Measurements from ENCODE around the gene ILF2.

DNA sequence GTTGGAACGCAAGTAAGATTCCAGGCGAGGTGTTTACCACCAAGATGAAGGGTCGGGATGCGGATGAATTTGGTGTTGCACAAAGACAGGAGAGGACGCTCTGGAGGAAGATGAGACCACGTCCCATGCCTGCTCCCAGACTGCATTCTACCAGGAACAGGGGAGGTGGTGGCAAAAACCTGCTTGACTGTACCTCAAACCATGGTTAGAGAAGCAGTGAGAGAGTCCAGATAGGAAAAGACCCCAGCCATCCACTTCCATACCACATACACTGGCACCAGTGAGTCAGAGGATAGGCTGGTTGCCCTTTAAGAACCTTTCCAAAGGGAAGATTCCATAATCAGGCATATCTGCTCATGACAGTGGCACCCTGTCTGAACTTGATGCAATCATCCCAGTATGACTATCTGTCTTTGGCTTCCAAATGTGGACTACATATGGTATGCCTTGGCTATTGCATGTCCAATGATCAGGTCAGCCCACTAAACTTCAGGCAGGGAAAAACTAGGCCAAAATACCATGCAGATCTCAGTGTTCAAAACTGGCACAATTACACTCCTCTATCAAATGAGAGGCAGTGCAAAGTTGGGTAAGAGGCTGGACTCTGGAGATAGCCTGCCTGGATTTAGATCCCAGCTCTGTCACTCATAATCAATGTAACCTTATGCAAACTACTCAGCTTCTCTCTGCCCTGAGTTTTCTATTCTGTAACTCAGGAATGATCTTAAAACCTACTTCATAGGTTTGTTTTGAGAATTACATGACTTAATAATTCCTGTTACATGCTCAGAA lies 28.3 kb upstream of the ILF2 start:
- no peak for TF ChIP-seq REXO4 (CRISPR knock-in tag; IDR thresholded peaks at IDR 0.05; ENCODE audit: borderline replicate concordance)
- TF ChIP-seq ZBTB25 (CRISPR knock-in tag; IDR thresholded peaks at IDR 0.05): no peak
- TF ChIP-seq SP2 (CRISPR knock-in tag; IDR thresholded peaks at IDR 0.05): no peak
- TF ChIP-seq ZNF296 (CRISPR knock-in tag; conservative IDR thresholded peaks at IDR 0.05): no peak
- TF ChIP-seq TCF12 (IDR thresholded peaks at IDR 0.05): no peak
- no peak for TF ChIP-seq TCF12 (CRISPR knock-in tag; IDR thresholded peaks at IDR 0.05)
- no peak for TF ChIP-seq HDAC2 (CRISPR knock-in tag; IDR thresholded peaks at IDR 0.05)
- TF ChIP-seq POLR2A (IDR thresholded peaks at IDR 0.05; ENCODE audit: insufficient read depth in 1 of 2, low read depth in 2 of 2, low read length in 2 of 2): no peak
- no peak for TF ChIP-seq PTBP1 (IDR thresholded peaks at IDR 0.05; ENCODE audit: low read depth, low read length, poor library complexity, severe bottlenecking)
- no peak for TF ChIP-seq TBL1XR1 (IDR thresholded peaks at IDR 0.05; ENCODE audit: borderline replicate concordance, low read length, partially characterized antibody)
- TF ChIP-seq, protein P1, sequence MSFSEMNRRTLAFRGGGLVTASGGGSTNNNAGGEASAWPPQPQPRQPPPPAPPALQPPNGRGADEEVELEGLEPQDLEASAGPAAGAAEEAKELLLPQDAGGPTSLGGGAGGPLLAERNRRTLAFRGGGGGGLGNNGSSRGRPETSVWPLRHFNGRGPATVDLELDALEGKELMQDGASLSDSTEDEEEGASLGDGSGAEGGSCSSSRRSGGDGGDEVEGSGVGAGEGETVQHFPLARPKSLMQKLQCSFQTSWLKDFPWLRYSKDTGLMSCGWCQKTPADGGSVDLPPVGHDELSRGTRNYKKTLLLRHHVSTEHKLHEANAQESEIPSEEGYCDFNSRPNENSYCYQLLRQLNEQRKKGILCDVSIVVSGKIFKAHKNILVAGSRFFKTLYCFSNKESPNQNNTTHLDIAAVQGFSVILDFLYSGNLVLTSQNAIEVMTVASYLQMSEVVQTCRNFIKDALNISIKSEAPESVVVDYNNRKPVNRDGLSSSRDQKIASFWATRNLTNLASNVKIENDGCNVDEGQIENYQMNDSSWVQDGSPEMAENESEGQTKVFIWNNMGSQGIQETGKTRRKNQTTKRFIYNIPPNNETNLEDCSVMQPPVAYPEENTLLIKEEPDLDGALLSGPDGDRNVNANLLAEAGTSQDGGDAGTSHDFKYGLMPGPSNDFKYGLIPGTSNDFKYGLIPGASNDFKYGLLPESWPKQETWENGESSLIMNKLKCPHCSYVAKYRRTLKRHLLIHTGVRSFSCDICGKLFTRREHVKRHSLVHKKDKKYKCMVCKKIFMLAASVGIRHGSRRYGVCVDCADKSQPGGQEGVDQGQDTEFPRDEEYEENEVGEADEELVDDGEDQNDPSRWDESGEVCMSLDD (CRISPR knock-in tag; IDR thresholded peaks at IDR 0.05; ENCODE audit: borderline replicate concordance): no peak
- no peak for TF ChIP-seq ZNF280D (CRISPR knock-in tag; IDR thresholded peaks at IDR 0.05)
- TF ChIP-seq SMC3 (IDR thresholded peaks at IDR 0.05; ENCODE audit: low read length): no peak
- TF ChIP-seq PBX3 (CRISPR knock-in tag; IDR thresholded peaks at IDR 0.05; ENCODE audit: borderline replicate concordance): no peak
